DMS53 treated with DMSO at 0.1 percent for 48 hours (cell line): ENCODE measurements around the gene TEX55.
"Not testable (repeated sequence)": the region's sequence is repeated elsewhere in the genome, so short reads cannot be mapped to it uniquely, and the experiment has no call there.

Experiments used
- DNase-seq: peaks from one replicate; lab custom pipeline; 2025; ENCODE audit not compliant: unreplicated experiment; lab: John Stamatoyannopoulos, UW

The TEX55 gene

DNA sequence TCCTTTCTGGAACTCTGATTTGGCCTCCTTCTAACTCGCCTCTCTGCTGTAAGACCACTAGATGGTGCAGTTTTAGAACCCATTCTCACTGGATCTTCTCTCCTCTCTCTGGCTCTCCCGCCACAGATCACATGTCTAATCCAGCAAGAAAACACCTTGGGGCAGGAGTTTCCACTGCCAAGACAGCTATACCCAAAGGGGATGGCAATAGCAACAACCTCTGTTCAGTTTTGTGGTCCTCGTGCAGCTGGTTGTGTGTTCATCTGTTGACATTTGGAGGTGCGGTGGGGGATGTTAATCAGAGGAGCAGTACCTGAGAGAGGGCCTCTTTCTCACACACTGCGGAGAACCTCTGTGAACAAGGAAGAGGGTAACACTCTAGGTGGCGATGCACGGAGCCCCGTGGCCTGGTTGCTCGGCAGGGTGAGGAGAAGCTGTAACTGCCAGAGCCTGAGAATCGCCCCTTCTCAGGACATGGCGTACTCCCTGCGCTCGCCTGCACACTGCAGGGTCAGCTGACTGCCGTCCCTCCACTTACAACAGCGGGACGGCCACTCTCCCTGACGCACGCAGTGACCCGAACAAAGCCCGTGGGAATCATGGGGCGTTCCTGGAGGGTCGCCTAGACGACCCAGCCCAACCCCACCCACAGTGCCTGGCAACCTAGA is at the start of gene TEX55:
Gene TEX55, plus strand, starts transcription at position 666 of the 668 bp plus-strand sequence. CDS start 25 bp downstream, outside the sequence.
- DNase-seq: peak; percentile 47

DNA sequence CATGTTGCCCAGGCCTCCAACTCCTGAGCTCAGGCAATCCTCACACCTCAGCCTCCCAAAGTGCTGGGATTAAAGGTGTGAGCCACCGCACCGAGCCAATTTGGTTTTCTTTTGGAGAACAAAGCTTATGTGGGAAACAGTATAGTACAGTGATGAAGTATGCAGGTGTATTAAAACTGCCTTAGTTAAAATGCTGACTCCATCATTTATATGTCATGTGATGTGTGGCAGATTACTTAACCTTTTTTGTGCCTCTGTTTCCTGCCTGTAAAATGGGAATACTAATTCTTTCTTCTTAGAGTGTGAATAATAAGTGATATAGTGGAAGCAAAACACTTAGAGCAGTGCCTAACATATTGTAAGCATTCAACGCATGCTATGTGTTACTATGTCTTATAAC is 48.0 kb upstream of the TEX55 start:
- DNase-seq: no peak

- DNase-seq: no peak
Measured at GRCh38 chr3:119098619-119099222, 47.2 kb upstream of the TEX55 start.

- DNase-seq: no peak
Measured at GRCh38 chr3:119099785-119100184, 46.2 kb upstream of the TEX55 start.

DNA sequence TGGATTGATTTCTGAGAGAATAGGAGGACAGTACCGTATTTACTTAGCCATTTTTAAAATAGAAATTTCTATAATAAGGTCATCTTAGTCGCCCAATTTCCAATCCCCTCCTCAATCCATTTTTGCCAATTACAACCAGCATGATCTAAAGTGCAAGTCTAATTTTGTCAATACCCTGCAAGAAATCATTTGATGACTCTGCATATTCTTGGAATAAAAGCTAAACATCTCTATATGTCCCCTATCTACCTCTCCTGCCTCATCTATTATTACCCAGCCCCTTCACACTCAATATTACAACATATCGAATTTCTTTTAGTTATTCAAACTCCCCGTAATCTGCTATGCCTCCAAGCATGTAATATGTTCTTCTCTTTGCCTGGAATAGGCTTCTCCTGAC is 41.9 kb upstream of the TEX55 start:
- no peak for DNase-seq

DNA sequence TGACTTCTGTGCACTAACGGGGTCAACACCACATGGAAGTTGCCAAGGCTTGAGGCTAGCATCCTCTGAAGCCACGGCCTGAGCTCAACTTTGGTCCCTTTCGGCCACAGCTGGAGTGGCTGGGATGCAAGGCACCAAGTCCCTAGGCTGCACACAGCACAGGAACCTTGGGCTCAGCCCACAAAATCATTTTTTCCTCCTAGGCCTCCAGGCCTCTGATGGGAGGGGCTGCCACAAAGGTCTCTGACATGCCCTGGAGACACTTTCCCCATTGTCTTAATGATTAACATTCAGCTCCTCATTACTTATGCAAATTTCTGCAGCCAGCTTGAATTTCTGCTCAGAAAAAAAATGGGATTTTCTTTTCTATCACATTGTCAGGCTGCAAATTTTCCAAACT is 27.6 kb upstream of the TEX55 start:
- not testable (repeated sequence) for DNase-seq

DNA sequence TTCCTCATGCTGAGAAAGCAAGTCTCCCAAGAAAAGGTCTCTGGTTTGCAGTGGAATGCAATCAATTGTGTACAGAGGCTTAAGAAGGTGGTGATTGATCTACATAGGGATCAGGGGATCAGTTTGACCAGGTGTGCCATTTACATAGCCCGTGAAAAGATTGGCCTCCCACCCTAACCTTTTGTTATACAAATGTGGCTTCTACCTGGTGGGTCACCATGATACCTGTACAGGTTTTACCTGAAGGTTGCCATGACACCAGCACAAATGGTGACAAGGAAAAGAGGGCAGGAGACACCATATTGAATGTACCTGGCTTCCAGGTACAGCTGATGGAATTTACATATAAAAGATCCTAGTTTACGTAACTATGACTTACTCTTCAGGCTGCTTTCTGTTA is 25.5 kb upstream of the TEX55 start:
- DNase-seq: no peak

DNA sequence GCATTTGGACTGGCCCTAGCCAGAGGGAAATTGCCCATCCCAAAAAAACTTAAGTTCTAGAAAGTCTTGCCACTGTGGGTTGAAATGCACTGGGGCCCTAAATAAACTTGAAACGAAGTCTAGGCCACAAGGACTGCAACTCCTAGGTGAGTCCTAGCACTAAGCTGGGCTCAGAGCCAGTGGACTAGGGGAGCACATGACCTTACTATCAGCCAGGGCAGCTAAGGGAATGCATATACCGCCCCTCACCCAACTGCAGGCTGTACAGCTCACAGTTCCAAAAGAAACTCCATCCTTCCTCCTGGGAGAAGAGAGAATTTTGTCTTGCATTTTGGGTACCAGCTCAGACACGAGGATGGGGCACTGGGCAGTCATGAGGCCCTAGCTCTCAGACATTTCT is 23.6 kb upstream of the TEX55 start:
- DNase-seq: no peak

DNA sequence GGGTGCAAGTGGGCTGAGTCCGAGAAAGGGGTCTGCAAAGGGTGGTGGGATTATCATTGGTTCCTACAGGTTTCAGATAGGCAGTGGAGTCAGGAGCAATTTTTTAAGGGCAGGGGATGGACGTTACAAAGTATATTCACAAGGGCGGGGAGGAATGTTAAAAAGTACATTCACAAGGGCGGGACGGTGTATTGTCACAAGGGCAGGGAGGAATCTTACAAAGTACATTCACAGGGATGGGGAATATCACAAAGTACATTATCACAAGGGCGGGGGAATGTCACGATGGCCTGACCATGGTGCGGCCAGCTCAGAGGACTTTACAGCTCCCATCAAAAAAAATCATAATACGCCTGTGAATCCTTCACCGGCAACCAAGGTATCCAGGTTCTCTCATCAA is 20.6 kb upstream of the TEX55 start:
- DNase-seq: no peak

GRCh38 chr3:119125742-119126504 is 20.0 kb upstream of the TEX55 start:
- DNase-seq: no peak

DNA sequence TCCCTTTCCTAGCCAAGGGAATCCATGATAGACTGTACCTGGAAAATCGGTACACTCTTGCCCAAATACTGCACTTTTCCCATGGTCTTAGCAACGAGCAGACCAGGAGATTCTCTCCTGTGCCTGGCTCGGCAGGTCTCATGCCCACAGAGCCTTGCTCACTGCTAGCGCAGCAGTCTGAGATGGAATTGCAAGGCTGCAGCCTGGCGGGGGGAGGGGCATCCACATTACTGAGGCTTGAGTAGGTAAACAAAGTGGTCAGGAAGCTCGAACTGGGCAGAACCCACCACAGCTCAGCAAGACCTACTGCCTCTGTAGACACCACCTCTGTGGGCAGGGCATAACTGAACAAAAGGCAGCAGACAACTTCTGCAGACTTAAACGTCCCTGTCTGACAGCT is 15.7 kb upstream of the TEX55 start:
- DNase-seq: not testable (repeated sequence)

DNA sequence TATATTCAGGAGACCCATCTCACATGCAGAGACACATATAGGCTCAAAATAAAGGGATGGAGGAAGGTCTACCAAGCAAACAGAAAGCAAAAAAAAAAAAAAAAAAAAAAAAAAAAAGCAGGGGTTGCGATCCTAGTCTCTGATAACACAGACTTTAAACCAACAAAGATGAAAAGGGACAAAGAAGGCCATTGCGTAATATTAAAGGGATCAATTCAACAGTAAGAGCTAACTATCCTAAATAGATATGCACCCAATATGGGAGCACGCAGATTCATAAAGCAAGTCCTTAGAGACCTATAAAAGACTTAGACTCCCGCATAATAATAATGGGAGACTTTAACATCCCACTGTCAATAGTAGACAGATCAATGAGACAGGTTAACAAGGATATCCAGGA is 13.7 kb upstream of the TEX55 start:
- DNase-seq: not testable (repeated sequence)

- DNase-seq: not testable (repeated sequence)
Measured at GRCh38 chr3:119139360-119139759, 6.6 kb upstream of the TEX55 start.

DNA sequence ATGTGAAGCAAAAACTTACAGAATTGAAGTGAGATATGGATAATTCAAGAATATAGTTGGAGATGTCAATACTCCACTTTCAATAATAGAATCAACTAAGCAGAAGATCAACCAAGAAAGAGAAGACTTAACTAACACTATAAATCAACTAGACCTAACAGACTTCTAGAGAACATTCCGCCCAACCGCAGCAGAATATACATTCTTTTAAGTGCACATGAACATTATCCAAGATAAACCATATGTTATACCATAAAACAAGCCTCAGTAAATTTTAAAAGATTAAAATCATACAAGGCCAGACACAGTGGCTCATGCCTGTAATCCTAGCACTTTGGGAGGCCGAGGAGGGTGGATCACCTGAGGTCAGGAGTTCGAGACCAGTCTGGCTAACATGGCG is 5.5 kb upstream of the TEX55 start:
- no peak for DNase-seq

DNA sequence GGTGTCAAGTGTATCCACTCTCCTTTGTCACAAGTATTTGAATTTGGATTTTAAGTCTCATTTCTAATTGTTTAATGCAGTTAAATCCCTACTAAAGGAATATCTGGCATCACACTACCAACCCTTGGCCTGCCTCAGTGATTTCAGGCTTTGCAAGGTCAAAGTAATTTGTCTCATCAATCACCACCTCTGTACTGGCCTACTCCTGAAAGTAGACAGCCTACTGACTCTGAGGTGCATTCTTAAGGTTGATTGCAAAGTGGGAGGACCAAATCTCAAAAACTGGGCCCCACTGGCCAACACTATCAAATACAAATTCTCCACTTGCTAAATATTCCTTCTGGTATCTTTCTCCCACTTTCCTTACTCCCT is 851 bp upstream of the TEX55 start:
- no peak for DNase-seq

DNA sequence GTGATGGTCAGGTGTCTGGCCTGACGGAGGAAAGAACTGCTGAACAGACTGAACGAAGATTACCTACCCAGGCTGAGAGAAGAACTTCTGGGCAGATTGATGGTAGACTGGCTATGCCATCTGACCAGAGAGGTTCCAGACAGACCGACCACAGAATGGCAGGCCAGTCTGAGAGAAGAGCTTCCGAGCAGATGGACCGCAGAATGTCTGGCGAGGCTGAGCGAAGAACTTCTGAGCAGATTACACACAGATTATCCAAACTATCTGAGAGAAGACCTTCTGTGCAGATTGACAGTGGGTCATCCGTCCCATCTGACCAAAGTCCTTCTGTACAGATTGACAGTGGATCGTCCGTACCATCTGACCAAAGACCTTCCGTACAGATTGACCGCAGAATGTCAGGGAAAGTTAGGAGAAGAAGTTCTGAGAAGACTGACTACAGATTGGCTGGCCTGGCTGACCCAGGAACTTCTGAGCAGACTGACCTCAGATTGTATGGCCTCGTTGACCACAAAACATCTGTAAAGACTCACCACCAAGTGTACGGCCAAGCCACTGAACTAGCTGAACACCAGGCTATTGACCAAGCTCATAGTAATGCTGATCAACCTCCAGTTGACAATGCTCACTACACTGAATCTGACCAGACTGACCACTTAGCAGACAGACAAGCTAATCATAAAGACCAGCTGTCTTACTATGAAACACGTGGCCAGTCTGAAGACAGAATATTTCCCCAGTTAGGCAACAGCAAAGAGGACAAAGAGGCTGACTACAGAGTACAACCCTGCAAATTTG is 812 bp downstream of the TEX55 start:
- DNase-seq: no peak

DNA sequence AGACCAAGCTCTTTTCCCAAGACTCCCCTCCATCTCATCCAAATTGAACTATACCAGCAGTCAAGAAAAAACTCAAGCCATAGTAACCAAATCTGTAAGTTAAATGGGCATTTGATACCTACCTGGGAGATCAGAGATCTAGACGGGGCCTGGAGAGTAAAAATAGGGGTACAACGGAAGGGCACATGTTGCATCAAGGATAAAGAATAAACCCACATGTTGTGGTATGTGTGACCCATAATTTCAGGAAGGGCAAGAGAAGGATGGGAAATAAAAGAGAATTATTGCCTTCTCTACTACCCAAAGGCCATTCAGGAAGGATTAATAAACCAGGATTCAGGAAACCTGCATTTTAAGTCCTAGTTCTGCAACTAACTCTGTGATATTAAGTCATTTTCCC is 1.5 kb downstream of the TEX55 start:
- DNase-seq: no peak

- no peak for DNase-seq
Measured at GRCh38 chr3:119148493-119149180, 2.7 kb downstream of the TEX55 start.

- no peak for DNase-seq
Measured at GRCh38 chr3:119149484-119149883, 3.5 kb downstream of the TEX55 start.

DNA sequence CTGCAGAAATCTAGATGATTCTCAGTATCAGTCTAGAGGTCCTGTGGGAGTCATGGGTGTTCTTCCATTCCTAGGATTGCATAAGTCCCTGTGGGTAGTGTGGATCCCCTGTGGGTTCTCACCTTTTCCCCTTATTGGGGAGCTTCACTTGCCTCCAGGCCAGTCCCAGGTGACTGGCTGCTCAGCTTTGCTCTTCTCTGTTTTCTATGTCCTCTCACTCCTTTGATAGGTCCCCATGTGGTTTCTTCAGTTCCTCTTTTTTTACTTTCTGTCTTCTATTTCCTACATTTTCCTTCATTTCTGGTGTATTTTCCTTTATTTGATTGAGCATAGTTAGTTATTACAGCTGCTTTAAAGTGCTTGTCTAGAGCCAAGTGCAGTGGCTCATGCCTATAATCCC is 10.9 kb downstream of the TEX55 start:
- no peak for DNase-seq

DNA sequence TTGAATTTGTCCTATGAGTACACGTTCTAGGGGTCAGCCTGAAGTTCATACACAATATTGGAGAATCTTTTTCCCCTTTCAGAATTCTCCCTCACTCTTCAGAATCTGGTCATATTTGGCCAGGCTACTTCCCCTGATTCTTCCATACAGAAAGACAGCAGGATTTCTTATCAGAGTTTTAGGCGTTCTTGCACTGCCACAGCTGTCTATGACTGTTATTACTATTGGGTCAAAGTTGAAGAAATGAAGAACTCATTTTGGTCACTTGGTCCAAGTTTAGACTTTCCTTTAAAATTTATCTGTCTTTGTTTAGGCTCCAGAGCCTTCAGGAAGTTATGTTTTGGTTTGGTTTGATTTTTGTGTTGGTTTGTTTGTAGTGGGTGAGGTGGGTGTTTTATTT is 12.0 kb downstream of the TEX55 start:
- no peak for DNase-seq
